ENCODE results near the gene RAB35. TPM values are rescaled to one million over a fixed set of nuclear protein-coding genes. Genes with fewer than 3 reads are reported as not detected.

RAB35 gene
- total and polyA plus RNA-seq, 12 donors: 13.5 to 49.5 (median 26.7) TPM

DNA sequence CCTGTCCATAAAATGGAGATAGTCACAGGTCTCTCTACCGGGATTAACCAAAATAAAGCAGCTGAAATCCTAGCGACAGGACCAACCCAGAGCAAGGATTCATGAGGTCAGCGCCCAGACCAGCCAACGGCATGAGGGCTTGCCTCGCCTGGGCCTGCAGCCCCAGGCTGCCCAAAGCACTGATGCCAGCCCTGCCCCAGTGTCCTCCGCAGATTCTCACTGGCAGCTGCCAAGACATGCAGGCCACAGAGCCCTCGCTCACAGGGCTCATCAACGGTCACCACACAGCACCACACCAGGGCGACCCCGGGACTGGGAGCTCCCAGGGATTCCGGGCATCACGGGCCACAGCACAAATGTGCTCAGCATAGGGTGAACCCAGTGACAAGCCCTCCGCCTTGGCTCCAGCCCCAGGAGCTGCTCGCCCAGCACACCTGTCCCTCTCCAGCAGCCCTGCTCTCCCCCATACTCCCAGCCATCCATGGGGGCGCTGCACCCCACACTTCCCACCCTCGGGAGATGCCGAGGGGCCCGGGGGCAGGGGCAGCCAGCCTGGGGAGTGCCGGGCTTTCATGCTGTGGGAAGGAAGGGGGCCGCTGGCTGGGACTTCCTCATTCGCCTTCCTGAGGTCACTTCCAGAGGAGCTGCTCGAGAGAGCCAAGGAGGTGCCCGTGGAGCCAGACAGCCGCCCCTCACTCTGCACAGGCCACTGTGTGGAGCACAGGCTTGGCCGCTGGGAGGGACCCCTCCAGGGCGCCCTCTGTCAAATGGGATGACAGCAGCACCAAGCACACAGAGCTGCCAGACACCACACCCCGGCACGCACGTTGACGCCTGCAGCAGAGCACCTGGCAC is 14.1 kb downstream of the RAB35 start:
- no peak for TF ChIP-seq POLR2A (IDR thresholded peaks at IDR 0.05)
- no peak for TF ChIP-seq CTCF (IDR thresholded peaks at IDR 0.05)
- DNase-seq: no peak
- H3K4me3 ChIP-seq: no peak overlapping the region
- H3K27ac ChIP-seq: peak overlapping the region in 3 of 5 donors; percentile 64 to 89 (median 73)
- no peaks in the 10 kb centered on the region for H3K9me3 ChIP-seq (replicated peaks in 1 of 3)
- peaks cover 0 to 39% of the 10 kb centered on the region in 2 donors for H3K36me3 ChIP-seq (replicated peaks in 1 of 2)
- no peaks in the 10 kb centered on the region for H3K27me3 ChIP-seq
- peaks cover 23 to 25% of the 10 kb centered on the region in 2 donors for H3K4me1 ChIP-seq (replicated peaks in 1 of 2)
- intact Hi-C loops (cut with DNase I): no loop called here
- whole genome bisulfite sequencing, 4 donors: 80 to 91% (median 81%) methylated on average over 10 to 30 of the region's 30 CpGs

- H3K27me3 ChIP-seq: no peaks in the 10 kb centered on the region
- WGBS, 4 donors: 72 to 100% (median 86%) methylated on average over 1 to 13 of the region's 13 CpGs
- peak overlapping the region in 4 of 5 donors; percentile 29 to 89 (median 68) for H3K27ac ChIP-seq
- H3K4me3 ChIP-seq: peak overlapping the region in 1 of 4 donors; percentile 25
- peaks cover 0 to 45% of the 10 kb centered on the region in 2 donors for H3K36me3 ChIP-seq (replicated peaks in 1 of 2)
- TF ChIP-seq CTCF (IDR thresholded peaks at IDR 0.05) (no peak), POLR2A (IDR thresholded peaks at IDR 0.05) (no peak)
- peaks cover 23 to 25% of the 10 kb centered on the region in 2 donors for H3K4me1 ChIP-seq (replicated peaks in 1 of 2)
- DNase-seq: no peak
- intact Hi-C loops (cut with DNase I): no loop called here
- H3K9me3 ChIP-seq (replicated peaks in 1 of 3): no peaks in the 10 kb centered on the region
Measured at GRCh38 chr12:120101617-120102016, 14.9 kb downstream of the RAB35 start.

GRCh38 chr12:120101182-120101581 is 15.4 kb downstream of the RAB35 start:
- 28 to 56% (median 38%) methylated on average over 7 to 11 of the region's 11 CpGs for WGBS, 4 donors
- no peaks in the 10 kb centered on the region for H3K9me3 ChIP-seq (replicated peaks in 1 of 3)
- DNase-seq: peak; percentile 58 to 83 (median 72)
- H3K4me3 ChIP-seq: peak overlapping the region in 1 of 4 donors; percentile 25
- intact Hi-C loops (cut with DNase I): no loop called here
- peaks cover 0 to 49% of the 10 kb centered on the region in 2 donors for H3K36me3 ChIP-seq (replicated peaks in 1 of 2)
- TF ChIP-seq CTCF (IDR thresholded peaks at IDR 0.05) (no peak), POLR2A (IDR thresholded peaks at IDR 0.05) (no peak)
- H3K27ac ChIP-seq: peak overlapping the region in 4 of 5 donors; percentile 29 to 89 (median 68)
- peaks cover 23 to 25% of the 10 kb centered on the region in 2 donors for H3K4me1 ChIP-seq (replicated peaks in 1 of 2)
- H3K27me3 ChIP-seq: no peaks in the 10 kb centered on the region

- TF ChIP-seq POLR2A (IDR thresholded peaks at IDR 0.05) (peak in 1 of 2 donors; percentile 56), CTCF (IDR thresholded peaks at IDR 0.05) (no peak)
- 23 to 56% (median 31%) methylated on average over 5 to 21 of the region's 21 CpGs for WGBS, 4 donors
- Histone ChIP-seq H3K27ac (peak overlapping the region in 4 of 5 donors; percentile 29 to 89 (median 68)), H3K36me3 (replicated peaks in 1 of 2) (peaks cover 0 to 53% of the 10 kb centered on the region in 2 donors), H3K4me3 (no peak overlapping the region), H3K4me1 (replicated peaks in 1 of 2) (peaks cover 23 to 25% of the 10 kb centered on the region in 2 donors), H3K9me3 (replicated peaks in 1 of 3) (no peaks in the 10 kb centered on the region), H3K27me3 (no peaks in the 10 kb centered on the region)
- DNase-seq: peak; percentile 89 to 97 (median 95)
- intact Hi-C loops (cut with DNase I): no loop called here
Measured at GRCh38 chr12:120100630-120101029, 15.9 kb downstream of the RAB35 start.
